GM08714 (cell line): ENCODE data around the gene BCL10.
"Not testable (repeated sequence)": the region's sequence is repeated elsewhere in the genome, so short reads cannot be mapped to it uniquely, and the experiment has no call there.

ENCODE experiments used
- H3K4me3 ChIP-seq: fragments of 200-500 bp; sonication (Bioruptor generic); 2 replicates; pipeline ENCODE4 v1.5.1; 2014; ENCODE audit warnings: mild to moderate bottlenecking, low read length, inconsistent platforms
- ZNF274 ChIP-seq: IDR thresholded peaks from 2 replicates; pipeline ENCODE4 v1.6.1; 2012; ENCODE audit warnings: mild to moderate bottlenecking, low read depth, low read length

The BCL10 gene

DNA sequence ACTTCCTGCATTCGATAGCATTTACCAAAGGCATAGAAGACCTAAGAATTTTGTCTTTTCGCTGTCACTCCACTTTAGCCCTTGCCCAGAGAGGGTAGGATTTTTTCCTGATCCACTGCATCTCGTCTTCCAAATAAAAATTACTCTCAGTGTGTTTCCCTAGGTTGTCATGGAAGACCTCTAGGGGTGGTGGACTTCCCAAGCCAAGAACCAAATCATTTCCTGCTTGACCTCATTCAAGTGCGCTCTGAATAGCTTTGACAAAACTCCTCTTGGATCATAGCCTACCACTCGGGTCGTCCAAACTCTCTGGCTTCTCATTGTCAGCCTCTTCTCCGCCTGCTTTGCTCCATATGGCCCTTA is 16.5 kb downstream of the BCL10 start:
- peak overlapping the region; percentile 4; the same call in 1 of the 2 replicates for H3K4me3 ChIP-seq
- no peak for TF ChIP-seq ZNF274

DNA sequence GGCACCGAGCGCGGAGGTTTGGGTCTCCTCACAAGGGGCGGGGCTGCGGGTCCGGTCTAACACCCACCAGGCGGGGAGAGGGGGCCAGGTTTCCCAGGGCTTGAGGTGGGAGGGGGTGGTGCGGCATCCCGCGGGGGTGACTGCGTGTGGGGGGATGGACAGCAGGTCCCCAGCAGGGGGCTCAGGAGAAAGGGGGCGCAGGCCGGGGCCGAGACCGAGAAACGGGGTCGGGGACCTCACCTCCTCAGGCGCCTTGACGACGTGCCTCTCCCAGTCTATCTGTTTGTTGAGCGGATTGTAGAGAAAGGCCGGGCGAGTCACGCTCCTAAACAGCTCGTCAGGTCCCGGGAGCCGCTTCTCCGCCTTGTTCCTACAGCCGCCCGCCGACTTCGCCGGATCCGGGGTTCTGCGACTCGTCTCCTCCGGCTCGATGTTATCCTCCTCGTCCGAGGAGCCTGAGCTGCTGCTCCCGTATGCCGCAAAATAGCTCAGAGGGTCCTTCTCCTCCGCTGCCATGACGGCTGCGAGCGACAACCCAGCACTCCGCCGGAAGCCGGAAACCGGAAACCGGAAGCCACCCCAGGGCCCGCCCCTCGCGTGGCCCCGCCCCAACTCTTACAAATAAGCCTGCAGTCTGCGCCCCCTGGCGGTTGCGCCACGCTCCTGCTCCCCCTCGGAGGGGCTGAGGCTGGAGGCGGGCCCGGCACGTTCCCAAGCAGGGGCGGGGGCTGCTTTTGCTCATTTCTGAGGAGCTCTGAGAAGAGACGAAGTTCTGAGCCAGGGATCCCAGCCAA is 17.1 kb downstream of the BCL10 start, which contains the start of gene C1orf52:
Gene C1orf52, minus strand, starts transcription at position 545 of the 794 bp plus-strand sequence. Its CDS starts 29 bp downstream, at position 516.
- peak within 1 kb of the TSS; percentile 92 for H3K4me3 ChIP-seq
- no peak for TF ChIP-seq ZNF274

DNA sequence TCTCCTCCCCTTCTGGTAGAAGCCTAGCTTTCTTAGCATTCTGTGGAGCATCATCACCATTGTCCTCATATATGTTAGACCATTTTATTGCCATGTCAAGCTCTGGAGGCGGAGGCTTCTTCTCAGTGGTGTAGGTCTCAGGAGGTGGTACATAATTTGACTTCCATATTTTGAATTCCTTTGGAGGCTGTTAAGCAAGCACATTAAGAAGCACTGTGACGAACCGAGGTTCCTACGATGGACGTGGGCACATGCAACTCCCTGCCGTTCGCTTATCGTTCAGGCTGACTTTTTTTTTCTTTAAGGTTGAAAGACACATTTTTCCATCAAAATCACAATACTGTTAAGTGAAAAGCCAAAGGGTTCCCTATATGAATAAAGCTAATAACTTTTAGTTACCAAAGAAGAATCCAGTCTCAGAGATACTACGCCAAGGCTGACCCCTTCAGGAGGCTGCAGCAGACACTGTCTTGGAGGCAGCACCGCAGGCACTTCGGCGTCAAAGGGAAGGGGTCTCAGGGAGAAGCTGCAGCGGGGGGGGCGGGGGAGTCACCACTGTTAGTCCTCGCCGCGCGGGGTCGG is 17.8 kb downstream of the BCL10 start:
- TF ChIP-seq ZNF274, result no peak

DNA sequence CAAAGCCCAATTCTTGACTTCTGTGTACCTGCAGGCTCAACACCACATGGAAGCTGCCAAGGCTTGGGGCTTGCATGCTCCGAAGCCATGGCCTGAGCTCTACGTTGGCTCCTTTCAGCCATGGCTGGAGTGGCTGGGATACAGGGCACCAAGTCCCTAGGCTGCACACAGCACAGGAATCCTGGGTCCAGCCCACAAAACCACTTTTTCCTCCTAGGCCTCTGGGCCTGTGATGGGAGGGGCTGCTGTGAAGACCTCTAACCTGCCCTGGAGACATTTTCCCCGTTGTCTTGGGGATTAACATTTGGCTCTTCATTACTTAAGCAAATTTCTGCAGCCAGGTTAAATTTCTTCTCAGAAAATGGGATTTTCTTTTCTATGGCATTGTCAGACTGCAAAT is 27.4 kb downstream of the BCL10 start:
- H3K4me3 ChIP-seq, result not testable (repeated sequence)

More for the DNA sequence above, 17.8 kb downstream of the BCL10 start:
- peak overlapping the region; percentile 92 for H3K4me3 ChIP-seq

DNA sequence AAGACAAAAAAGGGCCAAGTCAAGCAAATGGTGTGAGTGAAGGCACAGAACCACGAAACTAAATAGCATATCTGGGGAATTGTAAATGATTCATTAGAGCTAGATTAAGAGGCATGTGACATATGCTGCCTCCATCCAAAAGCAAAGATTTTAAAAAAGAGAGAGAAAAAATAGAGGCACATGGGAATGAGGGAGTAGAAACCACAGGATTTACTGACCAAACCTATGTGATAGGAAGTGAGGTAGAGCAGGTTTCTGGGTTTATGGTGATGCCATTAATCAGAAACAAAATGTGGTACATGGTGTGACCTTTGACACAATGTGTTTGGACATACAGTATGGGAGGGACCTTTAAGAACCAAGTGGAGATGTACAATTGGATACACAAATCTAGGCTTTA is 30.5 kb downstream of the BCL10 start:
- no peak for TF ChIP-seq ZNF274
- no peak overlapping the region for H3K4me3 ChIP-seq

DNA sequence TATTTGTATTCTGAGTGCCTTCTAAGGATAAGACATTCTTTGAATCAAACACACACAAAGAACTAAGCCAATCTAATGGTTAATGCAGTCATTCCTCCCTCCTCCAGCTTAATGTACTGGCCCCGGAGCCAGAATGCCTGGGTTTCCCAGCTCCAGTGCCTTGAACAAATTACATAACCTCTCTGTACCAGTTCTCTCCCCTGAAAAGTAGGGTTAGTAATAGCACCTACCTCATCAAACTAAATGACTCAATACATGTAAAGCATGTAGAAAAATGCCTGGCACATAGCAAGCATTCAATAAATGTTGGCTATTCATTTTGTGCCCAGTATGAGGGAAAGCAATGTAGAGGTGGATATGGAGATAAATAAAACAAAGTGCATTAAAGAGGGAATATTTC is 31.0 kb downstream of the BCL10 start:
- H3K4me3 ChIP-seq, result no peak overlapping the region
- TF ChIP-seq ZNF274, result no peak

DNA sequence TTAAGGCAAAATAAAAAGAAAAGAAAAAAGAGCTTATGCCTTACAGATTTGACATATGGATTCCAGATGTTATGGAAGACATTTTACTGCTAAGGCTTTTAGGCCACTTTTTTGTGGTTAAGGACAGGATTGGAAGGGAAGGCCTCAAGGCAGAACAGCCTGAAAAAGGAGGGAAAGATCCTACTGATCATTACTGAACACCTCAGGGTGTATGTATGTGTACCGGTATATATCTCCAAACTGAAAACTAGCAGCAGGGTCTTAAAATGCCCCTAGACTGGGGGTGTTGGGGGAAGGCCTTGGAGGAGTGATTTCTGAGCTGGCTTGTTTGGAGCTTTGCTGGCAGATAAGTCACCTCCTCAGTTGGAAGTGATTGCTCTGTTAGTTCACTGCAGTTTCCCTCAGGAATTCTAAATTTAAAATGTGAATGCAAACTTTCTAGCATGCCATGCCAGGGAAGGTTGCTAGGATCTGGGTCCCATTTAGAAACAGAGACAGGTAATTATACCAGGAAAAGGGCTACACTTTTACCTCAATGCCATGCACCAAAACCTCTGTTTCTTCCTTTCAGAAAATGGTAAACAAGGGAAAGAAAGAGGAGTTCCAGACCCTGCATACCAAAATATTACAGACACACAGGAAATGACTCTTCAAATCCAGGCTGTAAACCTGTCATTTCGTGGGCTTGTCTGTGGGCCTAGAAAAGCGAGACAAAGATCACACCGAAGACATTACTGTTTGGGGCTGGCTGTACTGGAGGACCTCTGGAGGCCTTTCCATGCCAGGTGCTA is 32.0 kb downstream of the BCL10 start:
- H3K4me3 ChIP-seq, result no peak overlapping the region
- TF ChIP-seq ZNF274, result no peak

DNA sequence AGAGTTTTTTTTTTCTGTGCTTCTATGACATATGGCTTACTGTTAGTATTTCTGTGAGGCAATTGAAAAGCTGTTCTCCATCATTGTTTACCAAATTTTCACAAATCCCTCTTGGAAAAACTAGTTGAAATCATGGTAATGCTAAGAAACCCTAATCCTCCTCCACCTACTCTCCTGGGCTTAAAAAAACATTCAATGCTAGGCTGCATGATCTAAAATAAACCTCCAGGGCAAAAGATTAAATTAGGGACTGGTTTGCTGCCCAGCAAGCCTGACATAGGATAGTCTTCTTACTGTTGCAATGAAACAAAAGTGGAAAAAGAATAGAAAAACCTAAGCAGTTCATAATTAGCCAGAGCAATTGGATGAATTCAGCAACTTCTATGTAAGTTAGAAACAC is 33.1 kb downstream of the BCL10 start:
- no peak overlapping the region for H3K4me3 ChIP-seq
- no peak for TF ChIP-seq ZNF274

DNA sequence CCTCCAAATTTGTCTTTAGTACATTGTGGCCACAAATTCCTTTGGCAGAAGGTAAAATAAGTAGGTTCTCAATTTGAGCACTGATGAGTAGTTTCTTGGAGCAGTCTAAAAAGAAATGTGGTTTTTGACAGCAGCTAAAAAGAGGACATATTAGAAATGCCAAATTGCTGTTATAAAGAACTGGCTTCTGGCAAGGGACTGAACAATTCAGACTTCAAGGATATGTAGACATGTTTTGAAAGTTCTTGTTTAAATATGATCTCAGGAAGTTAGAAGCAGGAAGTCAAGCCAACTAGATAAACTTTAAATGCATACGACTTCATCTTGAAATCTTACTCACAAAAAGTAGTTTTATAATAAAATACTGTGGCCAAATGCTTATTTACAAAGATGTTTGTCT is 35.8 kb downstream of the BCL10 start:
- no peak overlapping the region for H3K4me3 ChIP-seq

DNA sequence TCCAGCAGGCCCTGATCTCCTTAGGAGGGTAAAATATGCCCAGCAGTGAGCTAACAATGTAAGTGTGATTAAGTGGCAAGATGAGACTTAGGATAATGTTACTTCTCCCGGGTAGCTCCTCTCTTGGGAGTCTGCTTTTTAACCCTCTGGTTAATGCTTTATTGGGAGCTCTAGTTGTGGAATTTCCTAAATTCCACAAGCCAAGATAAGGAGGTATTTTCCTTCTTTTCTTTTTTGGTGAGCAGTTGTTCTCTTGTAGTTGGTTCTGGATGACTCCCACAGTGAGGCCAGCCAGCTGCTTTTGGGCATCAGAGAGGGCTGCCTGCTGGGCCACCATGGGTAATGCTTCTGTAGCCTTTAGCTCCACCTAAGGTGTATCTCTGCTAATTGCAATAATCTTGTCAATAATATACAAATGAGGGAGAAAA is 36.2 kb downstream of the BCL10 start:
- H3K4me3 ChIP-seq, result no peak overlapping the region
- TF ChIP-seq ZNF274, result no peak

More for the DNA sequence above, 35.8 kb downstream of the BCL10 start:
- TF ChIP-seq ZNF274, result no peak

DNA sequence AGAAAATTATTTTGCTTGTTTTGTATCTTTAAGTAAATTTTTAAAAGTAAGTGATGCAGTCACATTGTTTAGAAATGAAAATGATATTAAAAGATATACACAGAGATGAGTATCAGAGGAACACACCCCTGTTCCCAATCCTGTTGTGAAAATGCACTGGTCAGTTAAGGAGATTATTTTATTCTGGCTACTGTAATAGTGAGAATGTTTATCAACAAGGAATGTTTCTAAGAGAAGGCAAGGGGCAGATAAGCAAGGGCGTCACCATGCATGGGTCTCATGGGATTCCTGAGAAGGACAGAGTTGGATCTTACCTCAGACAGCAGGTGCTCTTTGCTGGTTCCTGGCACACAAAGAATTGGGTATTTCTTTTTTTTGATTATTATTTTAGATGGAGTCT is 38.8 kb downstream of the BCL10 start:
- no peak overlapping the region for H3K4me3 ChIP-seq
- no peak for TF ChIP-seq ZNF274

DNA sequence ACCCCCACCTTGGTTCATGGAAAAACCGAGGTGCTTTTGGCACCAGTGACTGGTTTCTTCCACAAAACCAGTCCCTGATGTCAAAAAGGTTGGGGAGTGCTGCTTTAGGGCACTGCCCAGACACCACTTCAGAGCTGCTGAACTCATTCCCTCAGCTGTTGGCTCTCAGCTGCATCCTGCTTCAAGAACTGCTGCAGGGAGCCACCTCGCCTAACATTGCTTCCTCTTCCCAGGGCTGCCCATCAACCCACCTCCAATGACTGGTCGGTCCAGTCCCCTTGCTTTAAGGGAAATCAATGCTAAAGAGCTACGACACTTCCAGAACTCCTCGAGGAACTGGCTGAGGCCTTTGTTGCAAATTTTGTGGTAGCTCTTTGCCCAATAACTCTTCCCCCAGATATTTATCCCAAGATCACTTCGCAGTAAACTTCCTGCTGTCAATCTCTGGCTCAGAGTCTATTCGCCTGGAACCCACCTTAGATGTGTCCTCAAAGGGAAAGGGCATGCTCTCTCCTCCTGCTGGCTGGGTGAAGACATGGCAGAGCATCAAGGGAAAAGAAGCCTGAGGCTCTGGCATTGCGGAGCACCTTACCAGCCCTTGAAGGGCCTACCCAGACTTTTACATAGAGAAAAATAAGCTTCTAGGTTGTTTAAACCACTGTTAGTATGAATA is 46.0 kb downstream of the BCL10 start:
- H3K4me3 ChIP-seq, result no peak overlapping the region
- no peak for TF ChIP-seq ZNF274

DNA sequence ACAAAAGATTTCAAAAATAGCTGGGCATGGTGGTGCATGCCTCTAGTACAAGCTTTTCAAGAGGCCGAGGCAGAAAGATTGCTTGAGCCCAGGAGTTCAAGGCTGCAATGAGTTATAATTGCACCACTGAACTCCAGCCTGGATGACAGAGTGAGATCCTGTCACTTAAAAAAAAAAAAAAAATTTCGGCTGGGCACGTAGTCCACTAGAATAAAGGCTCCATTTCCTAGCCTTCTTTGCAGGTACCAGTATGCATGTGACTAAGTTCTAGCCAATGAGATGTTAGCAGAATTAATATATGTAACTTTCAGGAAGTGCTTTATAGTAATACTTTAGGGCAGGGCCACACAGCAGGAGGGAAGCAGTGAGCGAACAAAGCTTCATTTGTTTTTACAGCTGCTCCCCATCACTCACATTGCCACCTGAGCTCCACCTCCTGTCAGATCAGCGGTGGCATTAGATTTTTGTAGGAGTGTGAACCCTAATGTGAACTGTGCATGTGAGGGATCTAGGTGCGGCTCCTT is 46.8 kb downstream of the BCL10 start:
- H3K4me3 ChIP-seq, result no peak overlapping the region
- no peak for TF ChIP-seq ZNF274

DNA sequence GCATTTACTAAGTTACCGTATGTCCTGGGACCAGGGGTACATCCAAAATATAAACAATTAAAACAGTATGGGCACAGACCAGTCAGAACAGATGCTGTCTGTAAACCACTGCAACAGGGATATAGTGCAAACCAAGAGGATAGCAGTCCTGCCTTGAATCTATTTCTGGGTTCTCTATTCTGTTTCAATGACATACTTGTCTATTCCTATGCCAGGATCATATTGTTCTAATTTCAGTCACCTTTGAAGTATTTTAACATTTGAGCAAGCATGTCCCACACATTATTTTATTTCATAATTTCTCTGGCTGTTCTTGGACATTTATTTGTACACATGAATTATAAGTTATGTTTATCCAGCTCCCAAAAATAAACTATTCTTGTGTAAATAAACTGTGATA is 47.5 kb downstream of the BCL10 start:
- H3K4me3 ChIP-seq, result no peak overlapping the region
- no peak for TF ChIP-seq ZNF274
